Measurements from ENCODE around the gene COL9A2.

Gene COL9A2

DNA sequence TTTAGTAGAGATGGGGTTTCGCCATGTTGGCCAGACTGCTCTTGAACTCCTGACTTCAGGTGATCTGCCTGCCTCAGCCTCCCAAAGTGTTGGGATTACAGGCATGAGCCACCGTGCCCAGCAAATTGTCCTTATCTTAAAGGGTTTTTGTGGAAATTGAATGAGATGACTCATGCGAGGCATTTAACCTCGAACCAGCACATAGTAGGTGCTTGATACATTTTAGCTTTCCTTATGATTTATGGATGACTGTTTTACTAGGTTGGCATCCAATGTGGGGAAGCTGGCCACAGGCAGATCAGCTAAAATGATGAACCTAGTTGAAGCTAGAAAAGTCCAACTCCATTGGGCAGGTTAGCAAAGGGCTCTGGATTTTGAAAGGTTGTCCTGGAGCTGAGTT lies 1.4 kb upstream of the COL9A2 start:
- no peak for DNase-seq (ENCODE audit: low spot score)

DNA sequence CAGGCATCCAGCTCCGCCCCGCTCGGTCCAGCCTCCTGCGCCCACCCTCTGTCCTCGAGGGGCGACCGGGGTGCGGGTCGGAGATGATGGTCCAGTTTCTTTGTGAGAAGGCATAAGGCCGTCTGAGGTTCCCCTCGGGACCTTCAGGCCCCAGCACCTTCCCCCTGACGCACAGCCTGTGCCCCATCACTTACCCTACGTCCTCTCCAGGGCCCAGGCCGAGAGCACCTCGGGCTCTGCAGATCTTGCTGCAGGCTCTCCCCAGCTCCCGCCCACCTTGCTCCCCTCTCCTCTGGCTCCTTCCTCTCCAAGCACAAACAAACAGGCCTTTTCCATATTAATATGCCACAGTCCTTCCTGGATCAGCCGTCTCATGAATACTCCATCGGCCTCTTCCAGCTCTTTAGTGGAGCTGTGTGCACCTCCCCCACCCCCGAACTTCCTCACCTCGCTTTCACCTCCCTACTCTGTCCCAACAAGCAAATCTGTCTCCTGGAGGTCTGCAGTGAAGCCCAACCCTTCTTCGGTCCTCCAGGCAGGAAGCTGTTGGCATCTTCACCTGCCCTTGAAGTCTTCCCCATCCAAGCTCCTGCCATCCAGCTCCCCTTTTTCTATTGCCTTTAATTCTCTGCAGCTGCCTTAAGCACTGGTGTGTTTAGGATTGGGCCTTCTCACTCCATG lies 448 bp upstream of the COL9A2 start:
- DNase-seq (ENCODE audit: low spot score) = no peak

DNA sequence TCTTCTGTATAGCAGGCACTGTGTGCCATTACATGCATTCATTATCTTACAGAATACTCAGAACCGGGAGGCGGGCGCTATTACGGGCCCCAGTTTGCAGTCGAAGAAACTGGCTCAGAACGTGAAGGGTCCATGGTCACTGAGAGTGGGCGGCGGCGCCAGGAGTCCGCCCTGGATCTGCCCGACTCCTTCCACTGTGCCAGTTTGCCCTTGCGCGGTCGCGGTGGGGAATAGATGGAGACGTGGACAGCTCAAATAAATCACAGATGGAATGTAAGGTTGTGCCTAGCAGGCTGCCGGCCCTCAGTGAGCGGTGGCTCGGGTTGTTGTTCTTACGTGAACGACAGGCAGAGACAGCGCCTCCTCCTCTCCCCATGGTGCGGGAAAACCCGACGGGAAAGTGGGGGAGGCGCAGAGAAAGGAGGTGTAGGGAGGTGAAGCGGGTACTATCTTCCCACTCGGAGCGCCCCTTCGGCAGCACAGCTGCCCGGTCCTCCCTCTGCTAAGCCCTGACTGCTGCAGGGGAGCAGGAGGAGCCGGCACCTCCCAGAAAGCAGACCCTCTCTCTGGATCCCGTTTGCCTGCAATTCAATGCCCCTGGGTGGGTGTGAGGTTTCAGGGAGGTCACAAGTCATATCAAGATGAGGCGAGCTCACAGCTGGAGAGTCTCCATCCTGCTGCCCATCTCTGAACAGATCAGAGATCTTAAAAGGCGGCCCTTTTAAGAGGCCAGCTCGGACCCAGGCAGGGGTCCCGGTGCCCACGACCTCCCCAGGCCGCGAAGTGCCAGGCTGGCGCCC lies 1.1 kb downstream of the COL9A2 start:
- DNase-seq (ENCODE audit: low spot score) = no peak

DNA sequence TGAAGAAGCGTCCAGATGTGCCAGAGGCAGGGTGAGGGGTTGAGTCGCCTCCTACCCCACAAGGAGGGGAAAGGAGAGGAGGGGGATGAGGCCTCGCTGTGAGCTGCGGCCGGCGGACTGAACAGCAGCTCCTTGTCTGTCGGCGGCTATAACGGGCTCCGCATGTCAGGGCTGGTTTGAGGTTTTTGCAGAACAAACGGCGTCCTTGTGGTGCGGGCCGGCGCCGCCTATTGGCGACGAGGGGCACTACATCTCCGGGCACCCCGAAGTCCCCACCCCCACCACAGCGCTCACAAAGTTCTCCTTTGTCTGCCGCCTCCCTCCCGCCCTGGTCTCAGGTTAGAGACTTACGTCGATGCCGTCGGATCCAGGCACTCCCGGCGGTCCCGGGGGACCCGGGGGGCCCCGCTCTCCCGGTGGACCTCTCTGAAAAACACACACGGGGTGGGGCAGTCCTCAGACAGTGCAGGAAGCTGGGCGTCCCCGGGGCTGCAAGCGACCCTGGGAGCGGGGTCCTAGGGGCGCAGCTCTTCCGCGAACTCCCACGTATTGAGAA lies 1.8 kb downstream of the COL9A2 start:
- DNase-seq (ENCODE audit: low spot score) = peak; percentile 22

DNA sequence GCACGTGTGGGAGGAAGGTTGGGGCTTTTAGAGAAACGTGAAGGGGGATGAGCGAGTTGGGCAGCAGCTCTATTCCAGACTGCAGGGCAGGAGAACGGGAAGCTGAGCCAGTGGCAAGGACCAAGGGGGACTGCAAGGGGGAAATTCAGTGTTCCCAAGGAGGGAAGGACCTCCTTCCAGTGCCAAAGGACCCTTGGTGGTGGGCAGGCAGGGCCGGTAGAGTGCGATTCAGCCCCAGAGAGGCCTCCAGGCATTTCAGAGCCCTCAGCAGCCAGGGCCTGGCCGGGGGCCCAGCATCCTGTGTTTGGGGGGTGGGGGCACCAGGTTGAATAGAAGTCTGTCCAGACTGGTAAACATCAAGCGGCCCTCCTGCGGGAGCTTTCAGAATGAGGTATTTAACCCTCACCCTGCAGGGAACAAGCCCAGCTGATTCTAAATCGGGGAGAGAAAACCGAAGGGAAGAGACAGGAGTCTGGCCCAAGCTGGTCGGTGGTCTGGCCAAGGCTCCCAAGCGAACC lies 2.3 kb downstream of the COL9A2 start:
- DNase-seq (ENCODE audit: low spot score) = no peak

DNA sequence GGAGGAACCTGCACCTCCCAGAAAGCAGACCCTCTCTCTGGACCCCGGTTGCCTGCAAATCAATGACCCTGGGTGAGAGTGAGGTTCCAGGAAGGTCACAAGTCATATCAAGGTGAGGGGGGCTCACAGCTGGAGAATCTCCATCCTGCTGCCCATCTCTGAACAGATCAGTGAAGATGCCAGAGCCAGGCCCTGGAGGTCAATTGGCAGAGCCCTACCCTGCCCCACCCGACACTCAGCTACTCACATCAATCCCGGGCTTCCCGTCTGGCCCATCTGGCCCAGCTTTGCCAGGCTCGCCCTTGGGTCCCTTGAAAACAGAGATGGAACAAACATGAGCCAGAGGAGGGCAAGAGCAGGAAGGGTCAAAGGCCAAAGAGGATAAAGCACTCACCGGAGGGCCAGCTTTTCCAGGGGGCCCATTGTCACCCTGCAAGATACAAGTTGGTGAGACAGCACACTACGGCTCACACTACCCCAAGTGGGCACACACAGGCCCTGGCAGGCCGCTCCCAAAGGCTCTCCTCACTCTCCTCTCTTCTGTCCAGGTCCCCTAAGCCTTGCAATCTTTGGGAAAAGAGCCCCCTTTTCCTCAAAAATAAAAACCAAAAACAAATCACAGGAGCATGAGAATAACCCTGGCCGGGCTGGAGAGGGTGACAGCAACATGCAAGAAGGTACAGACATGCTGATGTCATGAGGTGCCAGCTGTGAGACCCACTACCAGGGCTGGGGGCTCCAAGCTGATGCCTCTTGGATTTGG lies 2.9 kb downstream of the COL9A2 start:
- DNase-seq (ENCODE audit: low spot score) = no peak

DNA sequence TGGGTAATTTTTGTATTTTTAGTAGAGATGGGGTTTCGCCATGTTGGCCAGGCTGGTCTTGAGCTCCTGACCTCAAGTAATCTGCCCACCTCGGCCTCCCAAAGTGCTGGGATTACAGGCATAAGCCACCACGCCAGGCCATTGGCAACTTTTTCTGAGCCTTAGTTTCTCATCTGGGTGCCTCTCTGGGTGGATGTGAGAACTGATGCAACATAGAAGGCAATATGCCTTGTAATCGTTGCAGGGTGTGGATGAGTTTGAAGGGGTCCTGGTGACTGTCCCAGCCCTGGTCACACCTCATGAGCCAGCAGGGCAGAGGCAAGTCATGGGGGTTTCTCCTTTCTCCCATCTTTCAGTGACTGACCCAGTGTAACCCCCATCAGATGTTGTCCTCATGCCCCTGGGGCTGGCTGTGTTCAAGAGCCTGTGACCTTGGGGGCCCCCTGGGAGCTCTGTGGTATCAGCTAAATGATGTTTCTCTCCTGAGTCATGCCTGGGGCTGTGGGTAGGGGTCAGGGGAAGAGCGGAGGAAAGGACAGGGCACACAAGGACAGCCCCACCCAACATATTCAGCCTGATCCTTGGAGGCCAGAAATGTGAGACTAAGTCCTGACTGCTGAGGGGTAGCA lies 3.6 kb downstream of the COL9A2 start:
- DNase-seq (ENCODE audit: low spot score) = no peak

DNA sequence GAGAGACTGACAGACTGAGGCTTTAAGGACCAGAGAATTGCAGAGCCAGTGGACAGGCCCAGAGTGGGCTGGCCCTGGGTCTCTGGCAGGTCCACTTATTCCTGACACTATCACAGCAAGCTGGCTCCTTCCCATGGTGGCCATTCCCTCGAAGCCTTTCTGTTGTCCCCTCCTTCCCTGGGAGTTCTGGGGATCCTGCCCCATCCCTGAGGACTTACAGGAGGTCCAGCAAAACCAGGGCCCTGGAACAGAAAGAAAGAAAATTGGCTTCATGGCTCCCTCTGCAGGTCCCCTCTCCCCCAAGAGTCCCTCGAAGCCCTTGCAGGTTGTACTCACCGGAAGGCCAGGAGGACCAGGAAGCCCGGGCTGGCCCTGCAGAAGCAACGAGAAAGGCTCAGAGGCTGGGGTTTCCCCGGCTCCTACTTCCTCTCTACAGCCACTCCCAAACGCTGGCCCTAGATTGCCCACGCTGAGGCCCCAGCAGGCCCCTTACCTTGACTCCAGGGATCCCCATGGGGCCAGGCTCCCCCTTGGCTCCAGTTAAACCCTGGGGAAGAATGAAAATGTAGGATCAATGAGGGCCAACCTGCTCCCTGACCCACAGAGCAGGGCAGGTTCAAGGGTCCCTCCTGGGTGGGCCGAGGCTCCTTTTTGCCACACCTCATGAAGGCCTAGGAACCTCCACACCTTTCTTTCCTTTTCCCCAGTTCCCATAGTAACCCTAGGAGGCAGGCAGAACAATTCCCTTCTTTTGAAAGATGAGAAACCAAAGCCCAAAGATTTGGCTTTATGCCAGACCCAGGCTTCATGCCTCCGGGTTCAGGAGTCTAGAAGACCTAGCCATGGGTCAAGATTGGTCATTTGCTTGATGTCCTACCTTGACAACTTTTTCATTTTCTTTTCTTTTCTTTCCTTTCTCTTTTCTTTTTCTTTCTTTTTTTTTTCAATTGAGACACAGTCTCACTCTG lies 4.6 kb downstream of the COL9A2 start:
- no peak for DNase-seq (ENCODE audit: low spot score)

DNA sequence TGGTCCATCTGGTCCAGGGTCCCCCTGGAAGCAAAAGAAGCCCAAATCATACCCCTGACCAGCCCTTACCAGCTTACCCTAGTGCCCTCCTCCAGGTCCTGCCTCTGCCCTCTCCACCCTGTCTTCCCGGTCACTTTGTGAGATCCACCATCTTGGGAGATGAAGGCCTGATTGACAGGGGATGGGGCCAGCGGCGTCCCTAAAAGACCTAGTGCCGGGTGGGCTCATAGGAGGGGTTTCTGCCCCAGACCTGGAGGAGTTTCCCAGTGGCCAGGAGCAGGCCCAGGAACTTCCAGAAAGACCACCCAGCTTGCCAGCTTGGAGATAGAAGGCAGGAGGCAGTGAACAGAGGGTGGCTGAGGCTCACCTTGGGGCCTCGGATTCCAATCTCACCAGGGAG lies 5.4 kb downstream of the COL9A2 start:
- DNase-seq (ENCODE audit: low spot score) = no peak

DNA sequence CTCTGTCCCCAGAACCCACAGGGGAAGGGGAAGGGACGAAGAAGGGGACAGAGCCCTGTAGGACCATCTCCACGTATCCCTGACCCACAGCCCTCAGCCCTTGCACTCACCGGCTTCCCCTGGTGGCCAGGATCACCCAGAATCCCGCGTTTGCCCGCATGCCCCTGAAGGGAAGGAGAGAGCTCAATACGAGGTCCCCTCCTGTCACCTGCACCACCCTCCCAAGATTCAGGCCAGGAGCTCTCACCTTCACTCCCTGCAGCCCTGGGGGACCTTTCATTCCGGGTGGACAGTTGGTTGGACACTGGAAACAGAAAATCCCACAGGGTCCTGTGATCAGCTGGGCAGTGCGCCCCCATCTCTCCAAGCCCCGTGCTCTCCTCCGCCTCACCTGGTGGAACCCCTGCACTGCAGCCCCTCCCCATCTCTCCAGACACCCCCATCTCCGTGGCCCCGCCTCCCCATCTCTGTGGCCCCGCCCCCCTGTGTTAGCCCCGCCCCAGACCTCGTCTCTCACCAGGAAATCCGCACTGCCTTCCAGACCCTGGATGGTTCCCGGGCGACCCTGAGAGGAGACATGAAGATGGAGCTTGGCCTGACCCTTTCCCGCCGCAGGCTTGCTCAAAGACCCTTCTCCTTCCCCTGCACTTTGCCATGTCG lies 6.0 kb downstream of the COL9A2 start:
- DNase-seq (ENCODE audit: low spot score) = no peak

DNA sequence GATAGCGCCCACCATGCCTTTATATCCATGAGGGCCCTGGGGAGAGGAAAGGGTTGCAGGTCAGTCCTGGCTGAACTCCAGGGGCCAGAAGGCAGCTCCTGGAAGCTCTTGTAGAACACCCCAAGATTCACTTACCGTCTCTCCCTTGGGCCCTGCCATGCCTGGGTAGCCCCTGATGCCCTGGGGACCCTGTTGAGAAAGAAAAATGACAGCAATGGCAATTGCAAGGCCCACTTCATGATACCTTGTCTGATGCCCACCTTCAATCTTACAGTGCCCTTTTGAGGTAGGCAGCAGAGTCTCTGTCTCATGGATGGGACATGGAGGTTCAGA lies 7.0 kb downstream of the COL9A2 start:
- DNase-seq (ENCODE audit: low spot score) = no peak

DNA sequence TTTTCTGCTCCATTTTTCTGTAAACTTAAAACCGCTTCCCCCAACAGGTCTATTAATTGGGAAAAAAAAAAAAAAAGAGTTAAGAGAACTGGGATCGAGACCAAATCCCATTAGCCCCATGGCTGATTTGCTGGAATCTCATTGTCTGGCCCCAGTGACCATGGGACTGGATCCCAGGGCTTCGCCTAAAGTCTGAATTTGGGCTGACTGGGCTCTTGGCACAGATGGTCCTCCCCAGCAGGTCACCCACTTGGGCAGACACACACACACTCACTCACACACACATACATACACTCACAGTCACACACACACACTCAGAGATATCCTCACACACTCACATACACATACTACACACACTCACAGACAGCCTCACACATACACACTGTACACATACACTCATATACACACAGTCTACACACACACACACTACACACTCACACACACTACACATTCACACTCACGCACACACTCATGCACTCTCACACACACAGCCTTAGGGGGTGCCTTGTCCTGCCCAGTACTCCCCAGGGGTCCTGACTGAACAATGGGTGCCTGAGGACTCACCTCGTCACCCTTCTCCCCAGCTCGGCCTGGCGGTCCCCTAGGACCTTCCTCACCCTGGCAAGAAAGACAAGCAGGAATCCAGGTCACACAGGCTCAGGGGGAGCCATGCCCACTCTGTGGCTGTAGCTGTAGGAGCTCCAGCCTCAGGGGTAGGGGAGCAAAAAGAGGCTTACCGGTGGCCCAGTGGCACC lies 7.5 kb downstream of the COL9A2 start:
- DNase-seq (ENCODE audit: low spot score) = no peak

DNA sequence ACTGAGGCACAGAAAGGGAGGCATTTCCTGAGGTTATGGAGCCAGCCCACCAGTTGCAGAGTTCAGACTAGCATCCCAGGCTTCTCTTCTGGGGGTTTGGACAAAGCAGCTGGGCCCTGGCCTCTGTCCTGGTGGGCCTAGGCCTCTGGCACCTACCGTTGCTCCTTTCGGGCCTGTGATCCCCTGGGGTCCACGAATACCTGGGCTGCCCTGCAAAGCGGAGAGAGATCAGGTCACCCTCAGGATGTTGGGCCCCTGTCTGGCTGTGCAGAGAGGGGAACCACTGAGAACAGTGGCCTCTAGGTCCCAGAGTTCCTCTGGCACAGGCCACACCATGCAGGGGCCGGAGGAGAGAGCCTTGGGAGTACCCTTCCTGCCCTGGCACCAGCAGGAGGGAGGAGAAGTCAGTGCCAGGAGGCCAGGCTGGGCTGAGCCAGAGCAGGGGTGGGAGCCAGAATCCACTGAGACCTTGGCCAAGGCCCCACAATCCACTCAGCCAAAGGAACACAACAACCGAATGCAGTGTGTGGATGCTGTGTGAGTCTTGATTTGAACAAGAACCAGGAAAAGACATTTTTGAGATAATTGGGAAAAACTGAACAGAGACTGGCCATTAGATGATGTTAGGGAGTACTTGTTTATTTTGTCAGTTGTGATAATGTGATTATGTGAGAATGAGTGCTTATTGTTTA lies 8.9 kb downstream of the COL9A2 start:
- DNase-seq (ENCODE audit: low spot score) = no peak

DNA sequence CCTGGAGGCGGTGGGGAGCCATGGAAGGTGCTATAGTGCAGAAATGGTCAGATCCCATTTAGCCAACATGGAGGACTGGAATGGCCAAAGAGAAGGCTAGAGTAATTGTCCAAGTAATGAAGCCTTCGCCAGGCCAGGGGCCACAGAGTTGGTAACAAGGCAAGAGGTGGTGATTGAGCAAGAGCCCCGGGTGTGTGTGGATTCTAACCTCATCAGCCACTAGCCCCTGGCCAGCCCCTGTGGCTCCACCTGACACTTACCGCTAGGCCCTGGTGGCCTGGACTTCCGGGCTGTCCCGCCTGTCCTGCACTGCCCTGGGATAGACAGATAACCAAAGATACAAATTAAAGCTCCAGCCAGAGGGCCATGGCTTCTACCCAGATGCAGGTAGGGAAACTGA lies 9.9 kb downstream of the COL9A2 start:
- DNase-seq (ENCODE audit: low spot score) = no peak

DNA sequence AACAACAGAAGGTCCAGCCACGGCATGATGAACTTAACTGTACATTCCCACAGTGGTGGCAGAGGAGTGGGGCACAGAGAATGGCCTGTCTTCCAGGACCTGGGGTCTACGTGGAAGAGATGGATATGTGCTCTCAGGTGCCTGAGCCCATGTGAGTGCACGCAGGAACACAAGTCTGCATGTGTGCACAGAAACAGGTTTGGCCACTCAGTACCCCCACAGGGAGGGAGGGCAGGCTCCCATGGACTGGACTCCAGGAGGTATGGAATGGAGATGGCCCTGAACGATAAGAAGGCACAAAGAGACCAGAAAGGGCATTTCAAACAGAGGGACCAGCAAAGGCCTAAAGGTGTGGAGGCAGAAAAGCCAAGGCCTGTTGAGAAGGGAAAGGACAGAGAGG lies 10.8 kb downstream of the COL9A2 start:
- DNase-seq (ENCODE audit: low spot score) = no peak

DNA sequence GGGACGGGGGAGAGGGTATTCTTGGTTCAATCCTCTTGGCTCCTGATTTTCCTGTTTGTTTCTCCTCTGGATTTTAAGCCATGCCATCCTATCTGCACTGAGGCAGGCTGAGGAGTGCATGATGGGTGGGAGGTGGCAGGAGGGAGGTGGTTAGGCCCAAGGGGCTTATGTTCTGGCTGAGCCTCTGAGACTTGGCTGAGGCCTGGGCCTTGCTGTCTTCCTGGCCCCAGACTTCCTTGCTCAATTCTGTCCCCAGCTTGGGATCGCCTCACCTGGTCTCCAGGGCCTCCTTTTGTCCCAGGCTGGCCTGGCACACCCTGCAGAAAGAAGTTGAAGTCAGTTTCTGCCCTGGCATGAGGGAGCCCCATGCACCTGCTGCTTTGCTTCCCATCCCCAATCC lies 11.2 kb downstream of the COL9A2 start:
- DNase-seq (ENCODE audit: low spot score) = no peak

DNA sequence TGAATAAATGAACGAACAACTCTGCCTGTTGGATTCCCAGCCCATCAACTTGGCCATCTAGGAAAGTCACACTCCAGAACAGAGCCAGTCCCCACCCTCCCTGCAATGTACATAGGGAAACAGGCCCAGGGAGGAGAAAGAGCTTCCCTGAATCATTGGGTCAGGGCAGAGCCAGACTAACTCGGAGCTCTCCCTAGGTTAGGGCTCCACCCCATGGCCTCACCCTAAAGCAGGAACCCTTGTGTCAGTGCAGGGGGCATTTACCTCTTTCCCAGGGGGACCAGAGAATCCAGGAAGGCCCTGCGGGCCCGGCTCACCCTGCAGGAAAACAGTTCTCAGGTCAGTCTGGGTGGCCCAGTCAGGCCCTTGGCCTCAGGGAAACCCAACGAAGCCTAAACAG lies 11.6 kb downstream of the COL9A2 start:
- peak; percentile 25 for DNase-seq (ENCODE audit: low spot score)

DNA sequence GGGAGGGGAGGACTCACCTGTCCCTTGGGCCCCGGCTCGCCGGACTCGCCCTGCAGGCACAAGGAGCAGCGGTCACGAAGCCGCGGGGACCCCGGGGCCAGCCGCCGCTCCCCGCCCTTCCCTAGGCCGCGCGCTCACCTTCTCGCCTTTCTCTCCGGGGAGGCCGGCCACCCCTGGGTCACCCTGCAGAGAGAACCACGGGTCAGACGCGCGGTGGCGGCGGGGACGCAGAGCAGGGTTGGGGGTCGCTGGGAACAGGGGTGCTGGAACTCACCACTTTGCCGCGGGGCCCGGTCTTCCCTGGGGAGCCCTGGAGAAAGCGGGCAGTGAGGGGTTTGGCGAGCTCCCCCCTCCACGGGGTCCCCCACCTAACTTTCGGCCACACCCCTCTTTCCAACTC lies 13.3 kb downstream of the COL9A2 start:
- DNase-seq (ENCODE audit: low spot score) = no peak

All from RKO (cell line).